IPS-18c (cell line): ENCODE data around the gene TAF4.
"Not testable (repeated sequence)": the region's sequence is repeated elsewhere in the genome, so short reads cannot be mapped to it uniquely, and the experiment has no call there.

Source experiments
- H3K4me3 ChIP-seq: 2 replicates; pipeline ENCODE4 v1.7.0; 2013; ENCODE audit warnings: low read depth, mild to moderate bottlenecking, low read length, moderate library complexity; ENCODE audit not compliant: insufficient read depth
- H3K9me3 ChIP-seq: one replicate; pipeline ENCODE4 v1.6.1; 2013; ENCODE audit warnings: mild to moderate bottlenecking, low read length, moderate library complexity; ENCODE audit not compliant: control insufficient read depth, insufficient read depth

TAF4 gene

DNA sequence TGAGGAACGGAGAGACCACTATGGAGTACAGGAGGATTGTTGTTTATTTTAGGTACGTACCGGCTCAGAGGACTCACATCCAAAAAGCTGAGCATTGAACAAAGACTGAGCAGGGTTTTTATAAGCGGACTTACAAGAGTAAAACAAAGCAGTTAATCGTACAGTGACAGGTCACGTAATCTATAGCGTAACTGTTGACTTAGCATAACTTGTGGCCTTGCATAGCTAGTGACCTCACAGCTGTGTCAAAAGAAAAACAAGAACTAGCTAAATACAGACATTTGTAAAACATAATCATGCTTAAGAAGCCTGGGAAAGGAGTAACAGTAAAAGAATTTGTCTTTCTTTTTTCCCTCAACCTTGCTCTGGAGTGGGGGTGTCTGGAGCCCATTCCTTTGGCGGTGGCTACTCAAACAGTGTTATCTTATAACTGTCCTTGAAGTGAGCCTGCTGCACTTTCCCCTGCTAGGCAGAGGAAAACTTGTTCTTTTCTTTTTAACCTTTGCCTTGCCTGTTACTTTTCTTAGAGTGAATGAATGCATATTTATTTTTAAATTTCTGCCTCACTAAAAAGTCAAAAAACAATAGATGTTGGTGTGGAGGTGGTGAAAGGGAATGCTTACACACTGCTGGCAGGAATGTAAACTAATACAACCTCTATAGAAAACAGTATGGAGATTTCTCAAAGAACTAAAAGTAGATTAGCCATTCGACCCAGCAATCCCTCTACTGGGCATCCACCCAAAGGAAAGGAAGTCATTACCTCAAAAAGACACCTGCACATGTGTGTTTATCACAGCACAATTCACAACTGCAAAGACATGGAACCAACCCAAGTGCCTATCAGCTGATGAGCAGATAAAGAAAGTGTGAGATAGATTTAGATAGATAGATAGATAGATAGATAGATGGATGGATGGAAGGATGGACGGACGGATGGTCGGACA, 109.0 kb downstream of the TAF4 start:
- Histone ChIP-seq H3K9me3 (no peaks in the 10 kb centered on the region), H3K4me3 (no peak overlapping the region)

GRCh38 chr20:61955668-61956395, 109.8 kb downstream of the TAF4 start:
- H3K4me3 ChIP-seq = no peak overlapping the region

GRCh38 chr20:61954276-61955021, 111.2 kb downstream of the TAF4 start:
- Histone ChIP-seq H3K4me3 (no peak overlapping the region), H3K9me3 (peaks cover 3% of the 10 kb centered on the region)

More at GRCh38 chr20:61955668-61956395, 109.8 kb downstream of the TAF4 start:
- H3K9me3 ChIP-seq = no peaks in the 10 kb centered on the region

GRCh38 chr20:61953037-61954021, 112.4 kb downstream of the TAF4 start:
- Histone ChIP-seq H3K4me3 (no peak overlapping the region), H3K9me3 (peaks cover 3% of the 10 kb centered on the region)

DNA sequence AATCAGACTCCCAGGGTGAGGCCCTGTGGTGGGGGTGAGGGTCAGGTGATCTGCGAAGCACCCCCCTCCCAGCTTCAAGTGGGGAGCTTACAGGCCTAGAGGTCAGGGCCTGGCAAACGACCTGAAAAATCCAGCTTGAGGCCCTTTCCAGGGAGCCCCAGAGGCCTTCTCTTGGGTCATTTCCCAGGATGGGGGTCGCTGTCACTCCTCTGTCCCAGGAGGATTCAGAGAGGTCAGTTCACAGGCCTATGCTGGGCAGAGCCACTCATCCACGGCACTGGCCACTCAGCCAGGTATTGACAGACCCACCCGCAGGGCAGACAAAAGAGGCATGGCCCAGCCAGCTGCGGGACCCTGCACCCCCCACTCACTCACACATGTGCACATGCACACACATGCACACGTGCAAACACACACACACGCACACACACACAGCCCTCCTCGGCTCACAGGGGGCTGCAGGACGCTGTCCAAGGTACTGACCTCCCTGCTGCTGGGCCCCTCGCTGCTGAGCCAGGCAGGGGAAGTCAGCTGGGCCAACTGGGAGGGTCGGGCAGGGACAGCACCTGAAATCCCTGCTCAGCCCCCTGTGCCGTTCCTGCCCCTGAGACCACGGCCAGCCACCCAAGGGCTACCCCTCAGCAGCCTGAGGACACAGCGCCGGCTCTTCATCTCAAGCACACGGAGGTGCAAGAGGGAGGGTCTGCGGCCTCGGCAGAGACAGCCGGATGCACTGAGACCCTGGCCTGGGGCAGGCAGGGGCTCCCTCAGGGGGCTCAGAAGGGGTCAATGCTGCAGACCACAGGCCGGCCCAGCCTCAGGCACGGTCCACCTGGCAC, 113.8 kb downstream of the TAF4 start:
- no peak overlapping the region for H3K4me3 ChIP-seq
- H3K9me3 ChIP-seq = peaks cover 3% of the 10 kb centered on the region

GRCh38 chr20:61950641-61951071, 115.0 kb downstream of the TAF4 start:
- H3K9me3 ChIP-seq = peaks cover 3% of the 10 kb centered on the region
- no peak overlapping the region for H3K4me3 ChIP-seq

- Histone ChIP-seq H3K9me3 (peaks cover 6% of the 10 kb centered on the region), H3K4me3 (no peak overlapping the region)
Measured at GRCh38 chr20:61949714-61950640, 115.7 kb downstream of the TAF4 start.

GRCh38 chr20:61949363-61949713, 116.3 kb downstream of the TAF4 start:
- Histone ChIP-seq H3K4me3 (no peak overlapping the region), H3K9me3 (peaks cover 6% of the 10 kb centered on the region)

GRCh38 chr20:61948586-61949362, 116.9 kb downstream of the TAF4 start:
- peaks cover 6% of the 10 kb centered on the region for H3K9me3 ChIP-seq
- H3K4me3 ChIP-seq = no peak overlapping the region

- not testable (repeated sequence) for H3K9me3 ChIP-seq, H3K4me3 ChIP-seq
Measured at GRCh38 chr20:61948056-61948455, 117.6 kb downstream of the TAF4 start.

GRCh38 chr20:61945495-61945894, 120.2 kb downstream of the TAF4 start:
- not testable (repeated sequence) for H3K4me3 ChIP-seq, H3K9me3 ChIP-seq

GRCh38 chr20:61944967-61945366, 120.7 kb downstream of the TAF4 start:
- H3K9me3 ChIP-seq = not testable (repeated sequence)

GRCh38 chr20:61942526-61942925, 123.2 kb downstream of the TAF4 start:
- peaks cover 3% of the 10 kb centered on the region for H3K9me3 ChIP-seq
- H3K4me3 ChIP-seq = no peak overlapping the region

More at GRCh38 chr20:61944967-61945366, 120.7 kb downstream of the TAF4 start:
- not testable (repeated sequence) for H3K4me3 ChIP-seq

GRCh38 chr20:61941721-61942405, 123.8 kb downstream of the TAF4 start:
- H3K9me3 ChIP-seq = peaks cover 3% of the 10 kb centered on the region
- H3K4me3 ChIP-seq = no peak overlapping the region
